Midbrain (tissue), 1 donor: ENCODE data around the gene VASH2.

Experiments used
- DNase-seq: peaks from one replicate; lab custom pipeline; 2025; lab: John Stamatoyannopoulos, UW

VASH2 gene

GRCh38 chr1:213035573-213035972, 85.2 kb downstream of the VASH2 start:
- DNase-seq, result no peak
